Suppressor macrophage (primary cell): Measurements from ENCODE around the gene SENP1.
A peak's percentile ranks its signal among the peaks of the same experiment; 100 is the strongest.

ENCODE experiments used
- DNase-seq, 4 experiments: peaks; one replicate each; pipeline ENCODE4 v3.0.0-alpha.2; 2020 to 2022

Gene SENP1

DNA sequence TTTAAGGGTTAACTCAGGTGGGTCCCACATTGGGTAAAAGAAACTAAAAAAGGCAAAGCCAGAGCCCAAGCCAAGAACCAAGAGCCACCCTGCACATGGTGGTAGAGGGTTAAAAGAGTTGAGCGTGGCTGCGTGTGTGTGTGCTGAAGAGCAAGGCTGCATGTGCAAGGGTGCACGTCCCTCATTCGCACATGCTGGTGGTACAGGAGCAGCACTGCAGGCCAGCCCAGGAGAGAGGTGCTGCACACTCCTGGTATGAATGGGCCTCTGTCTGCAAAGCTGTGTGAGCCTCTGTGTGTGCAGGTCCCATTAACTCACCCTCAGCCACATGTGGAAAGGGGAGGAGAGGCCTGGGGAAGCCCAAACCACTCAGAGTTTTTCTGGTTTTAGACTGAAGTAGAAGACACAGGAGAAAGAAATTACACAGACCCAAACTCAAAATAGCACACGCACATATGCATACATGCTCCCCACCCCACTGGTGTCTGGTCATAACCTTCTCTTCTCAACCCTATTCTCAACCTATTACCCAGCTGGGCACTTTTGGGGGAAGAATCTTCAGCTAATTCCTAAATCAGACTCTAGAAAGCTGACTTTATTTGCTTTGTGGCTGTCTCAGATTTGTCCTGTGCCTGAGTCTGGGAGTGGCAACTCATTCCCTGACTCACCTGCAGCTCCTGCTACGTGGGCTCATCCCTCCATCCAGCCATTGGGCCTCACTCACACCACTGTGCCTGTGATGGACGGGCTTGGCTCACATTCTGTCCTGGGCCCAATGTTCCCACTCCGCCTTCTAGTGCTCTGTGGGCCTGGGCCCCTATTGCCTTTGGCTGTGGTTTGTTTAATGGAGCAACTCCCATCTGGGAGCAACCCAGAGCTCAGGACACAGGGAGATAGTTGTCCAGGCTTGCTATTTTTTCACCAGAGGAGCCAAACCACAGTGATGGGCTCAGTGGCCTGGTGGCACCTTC is 70.8 kb downstream of the SENP1 start:
- DNase-seq = no peak

DNA sequence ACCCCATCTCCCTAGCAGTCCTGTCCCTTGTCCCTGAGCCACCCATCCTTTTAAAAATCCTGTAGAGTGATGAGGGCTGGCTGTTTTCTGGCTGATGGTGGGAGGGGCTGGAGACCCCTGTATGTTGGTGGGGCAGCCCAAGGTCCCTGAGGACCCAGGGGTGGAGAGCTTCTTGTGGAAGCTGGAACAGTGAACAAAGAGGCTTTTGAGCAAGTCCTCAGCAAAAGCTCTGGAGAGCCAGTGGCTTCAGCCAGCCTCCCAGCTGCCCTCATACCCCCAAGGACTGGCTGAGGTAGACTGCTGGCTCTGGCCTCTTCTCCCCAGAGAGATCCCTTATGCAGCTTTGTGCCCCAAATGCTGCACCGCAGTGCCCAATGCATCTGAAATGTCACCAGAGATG is 72.4 kb downstream of the SENP1 start:
- no peak for DNase-seq

DNA sequence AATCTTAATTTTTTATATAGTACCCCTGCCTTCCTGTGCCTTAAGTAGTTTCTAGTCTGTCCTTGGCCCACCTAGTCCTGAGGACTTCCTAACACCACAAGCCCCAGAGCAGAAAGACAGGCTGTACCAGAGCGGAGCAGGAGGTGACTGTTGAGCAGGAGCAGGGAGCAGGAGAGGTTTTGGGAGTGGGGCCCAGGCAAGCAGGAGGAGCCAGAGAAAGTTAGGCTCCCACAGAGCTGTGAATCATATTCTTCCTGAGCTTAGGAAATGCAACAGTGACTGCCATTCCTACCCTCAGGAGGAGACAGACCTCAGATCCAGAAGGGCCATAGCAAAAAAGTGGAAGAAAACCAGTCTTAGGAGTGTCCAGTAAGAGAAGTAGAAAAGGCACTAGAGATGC is 73.3 kb downstream of the SENP1 start:
- DNase-seq = no peak

- no peak for DNase-seq
Measured at GRCh38 chr12:48031135-48031960, 74.5 kb downstream of the SENP1 start.

DNA sequence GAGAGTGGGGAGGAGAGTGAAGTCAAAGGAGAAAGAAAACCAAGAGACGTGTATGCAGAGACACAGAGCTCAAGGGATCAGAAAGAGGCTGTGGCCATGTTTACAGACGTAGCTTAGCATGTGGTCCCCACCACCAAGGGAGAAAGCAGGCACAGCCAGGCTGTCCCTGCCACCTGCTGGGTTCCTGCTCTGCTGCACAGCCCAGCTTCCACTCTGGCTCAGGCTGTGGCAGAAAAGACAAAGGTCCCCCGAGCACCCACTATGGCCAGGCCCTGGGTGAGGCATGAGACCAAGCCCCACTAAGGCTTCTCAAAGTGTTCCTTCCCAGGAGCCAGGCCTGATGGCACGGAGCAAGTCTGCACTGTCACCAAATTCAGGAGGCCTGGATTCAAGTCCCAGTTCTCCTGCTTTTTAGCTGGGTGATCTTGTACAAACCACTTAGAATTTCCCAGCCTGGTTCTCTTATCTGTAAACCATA is 75.7 kb downstream of the SENP1 start:
- DNase-seq = no peak

DNA sequence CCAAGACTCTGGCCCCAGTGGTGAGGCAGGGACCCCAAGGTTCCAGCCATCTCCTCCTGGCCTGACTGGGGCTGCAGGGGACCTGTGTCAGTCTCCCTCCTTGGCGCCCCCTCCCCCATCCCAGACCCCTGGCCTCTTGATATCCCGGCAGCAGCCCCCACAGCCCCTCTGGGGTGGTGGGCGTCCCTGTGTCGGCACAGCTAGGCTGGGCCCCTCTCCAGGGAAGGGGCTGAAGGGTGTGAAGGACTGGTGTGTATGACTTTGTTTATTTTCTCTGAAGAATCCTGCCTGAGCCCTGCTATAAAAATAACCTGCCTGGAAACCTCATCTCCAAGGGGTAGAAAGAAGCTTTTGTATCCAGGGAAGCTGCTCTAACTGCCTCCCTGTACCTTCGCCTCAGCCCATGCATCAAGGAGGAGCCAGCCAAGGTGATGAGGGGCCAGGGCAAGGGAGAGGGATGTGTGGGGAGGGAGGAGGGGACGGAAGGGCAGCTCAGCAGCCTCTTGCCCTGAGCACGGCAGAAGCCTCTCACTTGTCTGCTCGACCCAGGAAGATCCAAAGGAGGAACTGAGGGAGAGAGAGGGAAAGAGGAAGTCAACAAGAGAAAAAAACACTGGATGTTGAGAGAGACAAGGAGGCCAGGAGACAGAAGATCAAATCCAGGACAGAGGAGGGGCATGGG is 76.2 kb downstream of the SENP1 start:
- DNase-seq = peak; percentile 35 to 66 (median 56)

- peak in 3 of 4 experiments; percentile 4 to 25 (median 13) for DNase-seq
Measured at GRCh38 chr12:48028541-48029431, 77.1 kb downstream of the SENP1 start.

GRCh38 chr12:48027183-48028002 is 78.5 kb downstream of the SENP1 start:
- DNase-seq = no peak

DNA sequence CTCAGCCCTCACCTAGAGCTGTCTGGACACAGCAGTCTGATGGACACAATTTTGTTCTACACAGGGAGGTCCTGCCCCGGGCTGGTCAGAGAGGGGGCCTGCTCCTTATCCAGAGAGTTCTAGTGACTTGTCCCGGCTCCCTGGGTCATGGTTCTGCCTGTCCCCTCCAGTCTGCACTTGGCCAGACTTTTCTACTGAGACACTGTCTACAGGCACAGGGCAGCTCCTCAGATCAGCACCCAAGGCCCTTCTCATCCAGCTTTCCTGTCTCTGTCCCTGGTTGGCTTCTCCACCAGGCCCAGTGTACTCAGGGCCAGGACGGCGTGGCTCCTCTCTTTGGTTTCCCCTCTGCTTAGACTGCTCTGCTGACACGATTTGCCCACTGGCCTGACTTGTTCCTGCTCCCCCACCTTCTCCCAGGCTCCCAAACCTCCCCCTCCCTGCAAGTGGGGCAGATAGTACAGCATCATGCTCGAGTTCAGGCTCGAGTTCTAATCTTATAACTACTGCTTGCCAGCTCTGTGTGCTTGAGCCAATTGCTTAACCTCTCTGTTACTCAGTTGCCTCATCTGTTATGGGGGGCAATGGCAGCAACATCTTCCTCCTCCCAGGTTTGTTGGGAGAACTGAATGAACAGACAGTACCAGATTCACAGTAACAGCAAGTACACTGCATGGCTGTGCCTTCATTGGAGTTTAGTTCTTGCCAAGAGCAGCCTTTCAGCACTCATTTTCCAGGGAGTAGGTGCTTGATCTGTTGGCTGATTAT is 79.6 kb downstream of the SENP1 start:
- no peak for DNase-seq

- no peak for DNase-seq
Measured at GRCh38 chr12:48025281-48025680, 80.6 kb downstream of the SENP1 start.

DNA sequence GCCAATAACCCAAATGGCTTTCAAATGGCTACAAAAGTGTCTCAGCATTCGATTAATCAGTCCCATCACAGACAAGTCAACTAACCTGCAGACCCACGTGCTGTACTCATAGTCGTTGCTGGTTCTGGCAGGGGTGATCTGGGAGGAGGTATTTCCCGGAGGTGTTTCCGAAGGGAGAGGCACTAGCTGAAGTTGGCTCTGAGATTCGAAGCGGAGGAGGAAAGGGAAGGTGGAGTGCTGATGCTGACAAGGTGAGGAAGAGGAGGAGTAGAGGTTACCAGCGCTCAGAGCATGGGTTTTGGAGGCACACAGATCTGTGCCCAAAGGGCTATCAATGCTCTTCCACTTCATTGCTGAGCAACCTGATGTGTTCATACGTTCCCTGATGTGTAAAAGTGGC is 81.1 kb downstream of the SENP1 start:
- DNase-seq = no peak

DNA sequence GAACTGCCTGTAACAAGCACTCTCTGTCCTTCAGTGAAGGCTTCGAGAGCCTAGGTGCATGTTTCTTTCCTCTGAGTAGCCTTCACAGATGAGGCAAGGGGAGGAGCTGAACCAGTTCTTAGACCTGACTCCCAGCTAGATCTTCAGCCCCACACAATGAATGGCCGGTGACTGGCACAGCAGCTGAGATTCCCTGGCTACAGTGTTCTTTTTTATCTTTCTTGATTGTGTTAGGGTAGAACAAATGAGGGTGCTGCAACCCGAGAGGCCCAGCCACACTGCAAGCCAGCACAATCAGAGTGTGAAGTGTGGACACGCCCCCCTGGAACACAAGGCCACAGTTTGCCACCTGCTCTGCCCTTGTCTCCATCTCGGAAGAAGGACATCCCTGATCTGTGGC is 82.5 kb downstream of the SENP1 start:
- DNase-seq = no peak

GRCh38 chr12:48022676-48023385 is 83.0 kb downstream of the SENP1 start:
- DNase-seq = no peak

GRCh38 chr12:48022180-48022521 is 83.7 kb downstream of the SENP1 start:
- DNase-seq = no peak

DNA sequence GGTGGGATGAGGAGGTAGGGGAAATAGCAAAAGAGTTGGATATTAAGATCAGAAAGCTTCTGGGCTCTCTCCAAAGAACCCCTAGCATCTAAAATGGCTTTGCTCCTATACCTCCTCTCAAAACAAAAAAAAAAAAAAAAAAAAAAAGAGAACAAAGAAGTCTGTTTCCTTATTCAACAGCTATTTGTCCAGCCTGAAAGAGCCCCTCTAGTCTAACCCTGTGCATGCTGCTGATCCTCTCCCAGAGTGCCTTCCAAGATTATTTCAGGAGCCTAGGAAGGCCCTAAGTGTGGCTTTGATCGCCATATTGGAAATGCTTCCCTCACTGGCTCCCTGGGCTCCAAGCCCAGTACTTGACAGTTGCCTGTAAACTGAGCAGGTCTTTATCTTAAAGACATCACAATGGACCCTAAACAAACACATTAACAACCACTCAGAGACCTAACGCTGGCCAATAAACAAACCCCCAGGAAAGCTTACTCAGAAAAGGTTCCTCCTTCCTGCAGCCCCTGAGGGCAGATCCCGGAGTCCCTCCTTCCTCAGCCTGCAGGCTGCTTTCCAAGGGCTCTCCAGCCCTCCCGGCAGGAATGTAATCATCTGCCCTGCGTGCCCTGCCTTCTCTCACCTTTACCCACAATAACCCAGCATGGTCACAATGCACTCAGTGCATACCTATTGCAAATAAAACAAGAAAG is 84.2 kb downstream of the SENP1 start:
- no peak for DNase-seq

DNA sequence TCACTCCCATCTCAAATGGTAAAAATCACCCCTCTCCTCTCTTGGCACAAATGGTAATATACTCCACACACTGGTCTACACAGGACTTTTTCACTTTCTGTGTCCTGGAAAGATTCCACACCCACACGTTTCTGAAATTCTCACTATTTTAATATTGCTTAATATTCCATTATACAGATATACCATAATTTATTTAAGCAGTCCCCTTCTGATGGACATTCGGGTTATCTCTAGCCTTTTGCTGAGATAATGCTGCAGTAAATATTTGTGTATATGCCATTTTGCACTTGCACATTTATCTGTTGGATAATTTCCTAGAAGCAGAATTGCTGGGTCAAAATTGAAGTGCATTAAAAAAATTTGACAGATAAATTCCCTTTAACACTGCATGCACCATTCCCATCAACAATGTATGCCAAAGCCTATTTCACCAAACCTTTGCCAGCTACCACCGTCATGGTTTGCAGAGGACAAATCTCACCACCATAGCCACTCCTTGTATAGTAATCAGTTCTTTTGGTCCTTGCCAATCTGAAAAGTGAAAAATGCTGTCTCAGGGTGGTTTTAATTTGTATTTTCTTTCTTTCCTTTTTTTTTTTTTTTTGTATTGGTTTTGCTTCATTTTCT is 86.1 kb downstream of the SENP1 start:
- no peak for DNase-seq

- no peak for DNase-seq
Measured at GRCh38 chr12:48018618-48018995, 87.3 kb downstream of the SENP1 start.

DNA sequence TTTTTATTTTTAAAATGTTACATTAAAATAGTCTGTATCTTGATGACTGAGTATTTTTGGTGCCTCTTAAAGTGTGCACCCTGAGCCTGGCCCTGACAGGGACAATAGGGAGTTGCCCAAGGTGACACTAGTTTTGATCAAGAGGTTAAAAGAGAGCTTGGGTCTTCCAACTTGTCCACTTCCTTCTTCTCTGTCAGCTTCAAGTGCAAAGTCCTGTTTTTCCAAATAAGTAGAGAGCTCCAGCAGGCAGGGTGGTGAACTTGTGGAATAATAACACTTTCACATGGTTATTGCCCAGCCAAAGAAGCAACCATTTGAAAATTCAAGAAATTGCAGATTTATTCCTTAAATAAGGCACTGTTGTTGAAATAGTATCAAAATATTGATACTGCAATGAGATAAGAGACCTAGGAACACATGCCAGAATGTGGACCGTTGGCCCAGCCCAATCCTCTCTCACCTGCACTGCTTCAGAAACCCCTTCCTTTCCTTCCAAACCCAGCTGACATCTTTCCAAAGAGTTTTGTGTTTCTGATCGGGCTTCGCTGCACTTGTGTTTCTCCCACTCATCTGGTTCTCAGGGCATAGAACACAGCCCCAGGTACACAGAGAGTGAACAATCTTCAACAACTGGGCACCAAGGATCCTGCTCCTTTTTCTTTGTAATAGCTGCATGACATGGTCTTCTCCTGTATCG is 87.8 kb downstream of the SENP1 start:
- DNase-seq = no peak
